SW 1271 (cell line): Measurements from ENCODE around the gene DYRK1B.
"Not testable (repeated sequence)": the region's sequence is repeated elsewhere in the genome, so short reads cannot be mapped to it uniquely, and the experiment has no call there.

Experiments
- DNase-seq, 2 experiments: peaks; one replicate each; lab custom pipeline; 2025; lab: John Stamatoyannopoulos, UW

Gene DYRK1B

DNA sequence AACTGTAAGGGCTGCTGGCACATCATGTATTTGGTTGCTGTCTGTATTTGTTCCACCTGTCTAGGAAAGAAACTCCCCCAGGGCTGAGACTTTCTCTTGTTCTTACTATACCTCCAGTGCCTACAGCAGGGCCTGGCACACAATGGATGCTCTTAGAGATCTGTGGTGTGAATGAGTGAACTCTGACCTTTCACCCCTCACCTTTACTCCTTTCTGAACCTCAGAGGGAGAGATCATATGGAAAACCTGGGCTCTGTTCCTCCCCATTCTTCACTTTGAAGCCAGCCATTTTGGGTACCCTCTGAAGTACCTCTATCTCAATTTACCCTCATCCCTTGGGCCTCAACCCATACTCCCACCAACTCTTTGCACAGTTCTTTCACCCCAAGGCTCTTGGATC lies 3.1 kb downstream of the DYRK1B start:
- no peak for DNase-seq

DNA sequence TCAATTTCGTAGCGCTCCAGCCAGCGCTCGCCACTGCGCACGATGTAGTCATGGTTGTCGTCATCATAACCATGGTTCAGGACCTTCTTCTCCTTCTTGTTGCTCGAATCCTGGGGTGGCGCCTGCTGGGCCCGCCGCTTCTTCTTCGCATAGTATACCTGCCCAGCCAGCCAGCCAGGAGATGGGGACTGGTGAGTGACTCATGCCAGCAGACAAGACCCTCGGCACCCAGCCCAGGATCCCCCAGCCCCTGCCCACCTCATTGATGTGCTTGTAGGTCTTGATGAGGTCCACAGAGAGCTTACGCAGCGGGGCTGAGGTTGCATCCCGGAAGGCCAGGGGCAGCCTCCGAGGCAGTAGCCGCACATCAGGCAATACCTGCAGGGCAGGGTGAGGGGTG lies 3.6 kb downstream of the DYRK1B start:
- no peak for DNase-seq

DNA sequence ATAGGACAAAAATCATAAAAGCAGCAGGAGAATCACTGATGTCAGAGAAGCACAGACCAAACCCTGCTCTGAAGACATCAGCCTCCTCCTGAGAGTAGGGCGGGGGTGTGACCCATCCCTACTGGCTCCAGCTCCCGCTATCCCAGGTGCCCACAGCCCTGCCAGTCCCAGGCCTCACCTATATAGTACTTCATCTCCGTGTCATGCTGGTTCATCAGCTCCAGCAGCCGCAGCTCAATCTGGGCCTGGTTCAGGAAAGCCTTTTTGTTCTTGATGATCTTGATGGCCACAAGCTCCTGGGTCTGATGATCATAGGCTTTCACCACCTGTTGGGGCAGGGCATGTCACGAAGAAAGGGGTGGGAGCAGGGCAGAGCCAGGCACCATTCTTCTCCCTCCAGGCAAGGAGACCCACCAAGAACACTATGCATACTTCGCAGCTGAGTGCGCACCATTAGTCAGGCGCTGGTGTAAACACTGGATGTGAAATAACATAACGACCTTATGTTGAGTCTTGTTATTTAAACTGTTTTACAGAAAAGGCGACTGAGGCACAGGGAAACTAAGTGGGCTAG lies 4.2 kb downstream of the DYRK1B start:
- no peak for DNase-seq

DNA sequence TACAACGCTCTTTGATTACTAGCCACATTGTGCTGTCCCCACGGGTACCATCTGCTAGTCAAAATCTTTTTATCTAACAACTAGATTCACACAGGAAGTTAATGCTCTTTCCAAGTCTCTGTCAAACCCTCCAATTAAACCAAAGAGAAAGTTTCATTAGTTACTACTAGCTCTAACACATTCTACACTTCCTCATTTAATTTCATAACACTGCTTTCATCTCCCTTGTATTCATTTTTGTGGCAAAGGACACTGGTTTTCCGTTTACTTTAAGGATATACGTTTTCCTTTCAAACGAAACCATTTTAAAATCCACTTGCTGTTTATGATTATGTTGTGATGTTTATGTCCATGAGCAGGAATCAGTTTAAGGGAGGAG lies 5.3 kb downstream of the DYRK1B start:
- no peak for DNase-seq

DNA sequence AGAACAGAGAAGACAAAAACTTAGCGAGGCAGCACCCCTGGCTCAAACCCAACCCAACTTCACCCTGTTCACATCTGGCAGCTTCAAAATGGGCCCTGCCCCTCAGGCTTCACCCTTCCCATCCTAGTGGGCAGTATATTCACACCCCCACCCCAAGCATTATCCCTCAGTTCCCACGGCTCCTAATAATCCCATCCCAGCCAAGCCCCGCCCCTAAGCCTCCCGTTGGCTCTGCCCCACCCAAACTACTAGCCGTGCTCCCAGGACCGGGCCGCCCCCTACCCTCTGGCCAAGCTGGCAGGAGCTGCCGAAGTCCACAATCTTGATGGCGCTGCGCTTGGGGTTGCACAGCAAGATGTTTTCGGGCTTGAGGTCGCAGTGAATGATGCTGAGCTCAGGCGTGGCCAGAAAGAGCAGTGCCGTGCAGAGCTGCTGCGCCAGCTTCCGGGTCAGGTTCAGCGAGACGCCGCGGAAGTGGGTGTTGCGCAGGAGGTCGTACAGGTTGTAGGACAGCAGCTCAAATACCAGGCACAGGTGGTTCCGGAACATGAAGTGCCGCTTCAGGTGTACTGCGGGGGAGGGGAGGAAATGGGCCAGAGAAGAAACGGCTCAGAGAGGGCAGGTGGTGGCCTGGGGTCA lies 5.8 kb downstream of the DYRK1B start:
- no peak for DNase-seq

DNA sequence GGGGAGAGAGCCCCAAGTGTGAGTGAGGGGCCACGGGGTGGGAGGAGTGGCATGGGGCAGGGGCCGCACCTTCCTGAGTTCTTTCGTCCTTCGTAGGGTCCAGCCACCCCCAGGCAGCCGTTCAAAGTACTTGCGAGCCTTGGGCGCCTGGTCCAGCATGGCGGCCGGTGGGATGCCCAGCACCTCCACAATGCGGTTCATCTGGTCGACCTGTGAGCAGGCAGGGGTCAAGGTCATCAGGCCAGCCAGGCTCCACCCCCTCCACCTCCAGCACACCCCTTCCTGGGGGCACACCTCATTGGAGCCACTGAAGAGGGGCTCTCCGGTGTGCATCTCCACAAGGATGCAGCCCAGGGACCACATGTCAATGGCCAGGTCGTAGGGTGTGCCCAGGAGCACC lies 6.7 kb downstream of the DYRK1B start:
- DNase-seq, result no peak

DNA sequence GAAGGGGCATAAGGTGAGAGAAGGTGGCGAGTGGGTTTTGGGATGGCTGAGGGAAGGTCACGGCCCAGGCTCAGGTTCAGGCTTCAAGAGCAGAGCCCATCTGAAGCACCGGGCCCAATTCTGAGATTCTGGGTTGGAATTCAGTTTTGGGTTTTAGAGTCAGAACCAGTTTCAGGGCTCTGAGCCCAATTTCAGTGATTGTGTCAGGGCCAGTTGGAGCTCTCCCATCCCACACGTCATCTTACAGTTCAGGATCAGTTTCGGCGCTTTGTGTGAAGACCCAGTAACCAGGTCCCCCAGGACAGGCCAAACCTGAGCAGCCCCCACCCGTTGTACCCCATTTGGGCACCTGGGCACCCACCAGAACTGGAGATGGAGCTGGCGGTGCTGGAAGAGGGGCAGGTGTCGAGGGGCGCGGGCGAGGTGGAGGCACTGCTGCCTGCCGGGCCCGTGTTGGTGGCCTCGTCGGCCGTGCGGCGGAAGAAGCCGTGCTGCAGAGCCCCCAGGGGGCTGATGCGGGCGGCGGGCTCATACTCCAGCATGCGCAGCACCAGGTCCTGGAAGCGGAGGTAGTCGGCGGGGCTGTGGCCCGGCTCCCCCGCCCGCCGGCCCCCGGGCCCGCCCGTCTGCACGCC lies 7.5 kb downstream of the DYRK1B start:
- DNase-seq, result no peak

DNA sequence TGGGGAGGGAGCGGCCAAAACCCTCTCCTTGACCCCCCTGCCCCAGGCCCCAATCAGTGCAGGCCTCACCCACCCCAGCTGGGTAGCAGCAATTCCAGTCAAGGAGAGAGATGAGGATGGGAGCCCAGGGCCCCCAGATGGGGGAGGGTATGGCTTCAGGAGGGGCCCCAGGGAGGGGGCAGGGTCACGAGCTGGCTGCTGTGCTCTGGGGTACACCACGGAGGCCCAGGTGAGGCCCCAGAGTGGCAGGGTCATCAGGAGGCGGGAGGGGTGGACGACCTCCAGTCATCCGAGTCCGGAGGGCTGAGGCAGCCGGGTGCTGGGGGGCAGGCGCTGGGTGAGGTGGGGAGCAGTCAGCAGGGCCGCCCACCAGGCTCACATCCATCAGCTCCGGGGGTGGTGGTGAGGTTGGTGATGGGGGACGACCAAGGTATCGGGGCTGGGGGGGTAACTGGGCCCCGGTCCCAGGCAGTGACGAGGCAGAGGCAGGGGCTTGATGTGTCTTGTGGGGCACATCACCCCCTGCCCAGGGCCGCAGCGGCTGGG lies 8.4 kb downstream of the DYRK1B start:
- no peak for DNase-seq

DNA sequence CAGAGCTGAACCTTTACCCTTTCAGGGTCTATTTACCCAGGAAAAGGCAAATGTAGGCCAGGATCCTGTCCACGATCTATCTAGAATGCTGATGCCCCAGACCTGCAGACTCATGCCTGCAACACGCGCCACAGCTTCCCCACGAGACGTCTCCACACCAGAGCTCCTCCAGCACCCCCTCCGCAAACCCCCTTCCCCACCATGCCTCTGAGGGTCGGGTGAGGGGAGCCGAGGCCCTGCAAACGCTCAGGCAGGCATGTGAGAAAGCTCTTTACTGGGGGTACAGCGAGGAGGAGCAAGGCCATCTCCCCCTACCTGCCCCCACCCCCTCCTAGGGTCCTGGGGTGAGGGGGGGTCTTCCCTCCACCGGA lies 8.9 kb downstream of the DYRK1B start:
- no peak for DNase-seq

DNA sequence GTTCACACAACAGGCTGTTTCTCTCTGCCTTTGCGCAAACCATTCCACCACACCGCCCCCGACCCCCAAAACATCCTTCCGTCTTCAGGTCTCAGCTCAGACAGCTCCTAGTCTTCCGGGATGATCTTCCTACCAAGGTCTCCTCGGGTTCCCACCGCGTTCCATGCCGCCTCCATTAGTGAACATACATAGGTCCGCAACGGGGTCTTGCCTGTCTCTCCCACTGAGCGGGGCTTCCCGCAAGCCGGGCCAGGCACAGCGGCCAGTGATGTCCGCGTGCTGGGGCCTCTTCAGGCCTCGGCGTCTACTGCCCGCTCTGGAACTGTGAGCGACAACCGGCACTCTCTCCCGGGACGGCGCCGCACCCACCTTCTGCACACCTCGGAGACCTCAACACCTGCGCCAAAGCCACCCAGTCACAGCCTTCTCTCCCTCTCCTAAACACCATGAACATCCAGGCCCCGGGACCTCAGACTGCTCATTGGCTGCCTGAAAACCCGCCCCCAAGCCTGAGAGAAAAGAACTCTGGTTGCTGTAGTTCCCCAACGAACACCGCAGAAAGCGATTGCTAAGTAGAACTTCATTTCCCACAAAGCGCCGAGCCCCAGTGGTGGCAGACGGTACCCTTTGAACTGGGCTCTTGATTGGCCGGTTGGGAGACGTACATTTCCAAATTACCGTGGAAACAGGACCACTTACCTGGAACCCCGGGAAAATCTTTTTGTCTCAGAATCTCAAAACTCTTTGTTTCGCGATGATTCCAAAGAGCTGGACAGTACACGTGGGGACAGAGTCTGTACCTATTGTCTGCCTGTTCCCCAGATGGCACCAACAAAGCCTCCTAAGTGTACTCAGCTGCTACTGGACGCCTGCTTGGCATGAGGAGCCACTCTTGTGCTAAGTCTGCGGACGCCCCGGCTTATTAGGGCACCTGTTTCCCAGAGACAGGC lies 9.5 kb downstream of the DYRK1B start:
- peak; percentile 76 to 90 for DNase-seq

DNA sequence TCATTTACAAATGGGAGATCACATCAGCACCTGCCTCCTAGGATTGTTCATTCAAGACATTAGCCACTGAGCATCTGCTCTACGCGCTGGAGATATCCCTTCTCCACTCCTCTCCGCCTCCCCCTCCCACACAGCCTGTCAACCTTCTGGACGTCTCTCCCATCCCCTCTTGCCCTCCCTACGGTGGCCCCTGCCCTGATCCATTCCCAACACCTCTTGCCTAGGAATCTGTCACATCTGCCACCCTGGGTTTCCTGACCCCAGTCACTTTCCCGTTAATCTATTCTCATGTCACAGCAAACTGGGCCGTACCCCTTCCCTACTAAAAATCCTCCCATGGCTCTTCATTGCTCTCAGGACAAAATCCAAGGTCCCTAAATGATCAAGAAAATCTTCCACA lies 10.3 kb downstream of the DYRK1B start:
- DNase-seq, result no peak

DNA sequence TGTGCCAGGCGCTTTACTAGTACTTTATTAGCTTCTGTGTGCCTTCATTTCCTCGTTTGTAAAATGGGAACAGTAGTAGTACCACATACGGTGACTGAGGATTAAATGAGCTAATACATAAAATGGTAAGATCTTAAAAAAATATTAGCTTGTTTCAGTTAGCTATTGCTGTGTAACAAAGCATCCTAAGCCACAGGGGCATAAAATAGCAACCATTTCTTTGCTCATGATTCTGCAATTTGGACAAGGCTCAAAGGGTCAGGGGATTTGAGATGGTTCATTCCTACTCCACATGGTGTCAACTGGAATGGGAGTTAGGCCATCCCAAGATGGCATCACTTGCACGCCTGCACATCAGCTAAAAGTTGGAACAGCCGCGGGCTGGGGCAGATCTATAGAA lies 13.3 kb downstream of the DYRK1B start:
- no peak for DNase-seq

DNA sequence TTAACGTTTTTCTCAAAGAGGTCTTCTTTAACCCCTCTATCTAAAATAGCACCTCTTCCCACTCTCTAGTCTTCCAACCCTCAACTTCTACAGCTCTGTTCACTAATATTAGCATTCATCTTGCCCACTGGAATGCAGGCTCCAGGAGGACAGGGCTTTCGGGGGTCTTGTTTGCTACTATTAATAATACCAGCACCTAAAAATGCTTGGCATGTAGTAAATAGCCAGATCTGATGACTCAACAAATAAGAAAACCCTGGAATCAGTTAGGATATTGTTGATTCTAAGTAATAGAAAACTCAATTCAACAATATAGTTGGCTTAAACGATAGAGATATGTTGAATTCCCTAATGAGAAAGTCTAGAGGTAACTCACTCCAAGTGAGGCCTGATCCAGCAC lies 14.2 kb downstream of the DYRK1B start:
- no peak for DNase-seq

DNA sequence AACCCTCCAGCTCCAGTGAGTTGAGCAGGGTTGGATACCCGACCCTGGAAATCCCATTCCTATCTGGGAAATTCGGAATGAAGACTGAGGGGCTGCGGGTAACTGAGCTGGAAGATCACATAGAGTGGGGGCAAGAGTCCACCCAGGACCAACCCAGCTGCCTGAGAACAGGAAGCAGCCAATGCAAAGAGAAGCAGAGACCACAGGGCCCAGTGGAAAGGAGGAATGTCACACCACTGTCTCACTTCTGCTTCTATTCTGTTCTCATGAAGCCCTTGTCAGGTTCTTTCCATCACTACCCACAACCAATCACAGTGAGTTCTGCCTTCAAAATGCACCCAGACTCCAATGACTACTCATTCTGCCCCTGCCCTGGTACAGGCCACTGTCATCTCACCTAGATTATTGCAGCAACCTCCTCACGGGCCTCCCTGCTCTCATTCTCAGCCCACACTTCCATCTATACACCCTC lies 15.3 kb downstream of the DYRK1B start:
- DNase-seq, result no peak

DNA sequence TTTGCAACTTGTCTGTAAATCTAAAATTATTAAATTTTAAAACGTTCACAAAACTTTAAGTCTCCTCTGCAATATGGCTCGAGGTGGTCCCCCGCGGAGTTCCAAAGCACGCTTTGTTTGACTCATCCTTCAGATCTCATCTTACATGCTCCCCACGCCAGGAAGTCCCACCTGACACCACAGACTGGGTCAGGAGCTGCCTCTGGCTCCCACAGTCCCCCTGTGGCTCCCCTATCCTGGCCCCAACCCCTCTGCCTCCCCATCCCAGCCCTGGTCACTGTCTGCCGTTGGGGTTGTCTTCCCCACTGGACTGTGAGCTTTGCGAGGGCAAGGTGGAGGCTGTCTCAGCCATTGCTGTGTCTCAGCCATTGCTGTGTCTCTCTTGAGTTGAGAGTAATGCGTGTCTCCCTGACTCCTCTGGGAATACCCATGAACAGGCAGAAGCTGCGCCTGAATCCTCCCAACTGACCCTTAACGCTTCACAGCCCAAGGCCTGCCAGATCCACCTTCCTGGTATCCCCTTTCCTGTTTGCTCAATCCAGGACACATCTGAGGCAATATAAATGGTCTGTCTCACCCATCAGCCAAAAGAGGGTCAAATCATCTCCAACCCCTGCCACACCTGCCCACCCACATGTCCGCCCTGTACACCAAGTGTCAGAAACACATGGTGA lies 15.9 kb downstream of the DYRK1B start:
- DNase-seq, result no peak

DNA sequence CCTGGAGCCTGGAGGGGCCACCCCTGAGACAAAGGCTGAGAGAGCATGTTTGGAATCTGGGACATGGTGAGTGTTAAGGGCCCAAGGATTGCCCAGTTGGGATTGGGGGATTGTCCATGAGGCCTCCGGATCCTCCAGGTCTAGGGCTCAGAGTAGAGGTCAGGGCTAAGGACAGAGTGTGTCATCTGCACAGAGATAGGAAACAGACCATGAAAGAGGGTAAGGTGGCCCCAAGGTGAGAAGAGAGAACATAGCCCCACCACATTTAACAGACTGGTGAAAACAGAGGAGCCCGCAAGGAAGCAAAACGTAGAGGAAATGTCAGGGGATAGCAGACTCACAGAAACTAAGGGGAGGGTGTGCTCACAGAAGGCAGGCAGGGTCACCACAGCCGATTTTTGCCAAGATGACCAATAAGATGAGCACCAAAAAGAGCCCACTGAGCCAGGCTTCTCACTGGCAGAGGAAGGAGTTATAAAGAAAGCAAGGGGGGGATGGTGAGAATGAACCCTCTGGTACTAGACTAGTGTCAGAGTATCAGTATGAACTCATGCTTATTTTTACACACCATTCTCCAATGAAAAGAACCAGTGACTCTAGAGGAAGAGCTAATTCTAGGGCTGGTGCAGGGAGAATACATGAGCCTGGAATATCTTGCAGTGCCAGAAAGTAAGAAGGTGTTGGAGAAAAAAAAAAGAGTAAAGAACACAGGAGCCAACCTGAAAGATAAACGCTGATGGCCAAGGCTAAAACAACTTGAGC lies 17.5 kb downstream of the DYRK1B start:
- DNase-seq, result no peak

DNA sequence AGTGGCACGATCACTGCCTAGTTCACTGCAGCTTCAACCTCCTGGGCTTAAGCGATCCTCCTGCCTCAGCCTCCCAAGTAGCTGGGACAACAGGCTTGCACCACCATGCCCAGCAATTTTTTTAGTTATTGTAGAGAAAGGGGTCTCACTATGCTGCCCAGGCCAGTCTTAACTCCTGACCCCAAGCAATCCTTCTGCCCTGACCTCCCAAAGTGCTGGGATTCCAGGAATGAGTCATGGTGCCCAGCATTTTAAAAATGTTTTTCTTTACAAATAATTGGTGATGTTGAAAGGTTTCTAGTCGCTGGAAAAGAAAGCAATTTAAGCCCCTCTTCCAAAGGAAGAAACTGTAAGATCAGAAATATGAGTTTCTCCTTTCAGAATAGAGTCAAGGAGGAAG lies 19.4 kb downstream of the DYRK1B start:
- no peak for DNase-seq

DNA sequence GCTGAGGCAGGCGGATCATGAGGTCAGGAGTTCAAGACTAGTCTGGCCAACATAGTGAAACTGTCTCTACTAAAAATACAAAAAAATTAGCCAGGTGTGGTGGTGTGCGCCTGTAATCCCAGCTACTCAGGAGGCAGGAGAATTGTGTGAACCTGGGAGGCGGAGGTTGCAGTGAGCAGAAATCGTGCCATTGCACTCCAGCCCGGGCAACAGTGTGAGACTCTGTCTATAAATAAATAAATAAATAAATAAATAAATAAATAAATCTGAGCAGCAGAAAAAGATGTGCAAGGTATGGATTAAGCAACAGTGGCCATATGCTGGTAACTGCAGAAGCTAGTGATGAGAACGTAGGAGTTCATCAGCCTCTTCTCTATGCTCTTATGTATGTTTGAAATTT lies 19.9 kb downstream of the DYRK1B start:
- DNase-seq, result not testable (repeated sequence)

DNA sequence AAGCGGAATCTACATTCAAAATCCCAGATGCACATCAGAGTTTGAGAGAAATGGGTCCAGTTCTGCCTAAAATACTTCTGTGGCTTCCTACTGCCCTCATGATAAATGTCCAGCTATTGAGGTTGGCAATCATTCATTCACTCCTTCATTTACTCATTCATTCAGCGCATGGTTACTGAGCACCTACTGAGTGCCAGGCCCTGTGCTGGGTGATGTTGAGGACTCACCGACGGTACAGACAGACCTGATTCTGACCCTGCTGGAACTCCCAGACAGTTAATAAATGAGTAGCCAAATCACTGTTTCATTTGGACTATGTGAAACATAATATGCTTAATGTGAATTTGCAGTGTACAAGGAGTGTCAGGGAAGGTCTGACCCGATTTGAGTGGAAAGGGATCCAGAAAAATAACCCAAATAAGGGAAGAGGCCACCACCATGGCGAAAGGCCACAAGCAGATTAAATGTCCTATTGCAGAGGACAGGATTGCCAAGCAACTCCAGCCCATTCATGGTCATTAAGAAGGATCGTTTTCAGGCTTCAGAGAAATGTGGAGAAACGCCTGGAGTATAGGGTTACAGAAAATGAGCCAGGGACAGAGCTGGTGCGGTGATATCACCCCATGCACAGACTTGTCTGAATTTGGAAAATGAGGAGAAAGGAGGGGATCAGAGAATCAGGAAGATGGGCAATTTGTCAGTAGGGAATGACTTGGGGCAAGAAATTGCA lies 20.5 kb downstream of the DYRK1B start:
- DNase-seq, result no peak

DNA sequence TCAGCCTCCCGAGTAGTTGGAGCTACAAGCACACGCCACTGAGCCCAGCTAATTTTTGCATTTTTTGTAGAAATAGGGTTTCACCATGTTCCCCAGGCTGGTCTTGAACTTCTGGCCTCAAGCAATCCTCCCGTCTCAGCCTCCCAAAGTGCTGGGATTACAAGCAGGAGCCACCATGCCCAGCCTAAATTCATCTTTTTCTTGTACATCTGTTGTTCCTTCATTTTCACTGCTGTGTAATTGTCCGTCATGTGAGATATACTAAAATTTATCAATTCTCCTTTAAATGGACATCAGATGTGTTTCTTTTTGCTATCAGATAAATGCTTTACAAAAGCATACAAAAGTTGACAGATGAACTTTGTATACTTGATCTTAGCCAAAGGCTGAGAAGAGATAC lies 22.9 kb downstream of the DYRK1B start:
- no peak for DNase-seq
